Stimulated activated CD4-positive, alpha-beta T cell treated with anti-CD3 and anti-CD28 coated beads, TNF-alpha, amount 100 ng/mL, for 1 hour (primary cell): ENCODE results near the gene MAB21L4.

Experiments
- DNase-seq, 3 donors: peaks; one replicate each; pipeline ENCODE4 v3.0.0-alpha.2; 2020; ENCODE audit warnings: low read depth in 3 of 3, low spot score in 1 of 3

MAB21L4 gene

GRCh38 chr2:240895656-240896388, at the start of gene MAB21L4:
TSS of gene MAB21L4 (minus strand) at chr2:240896156. CDS start at chr2:240895997, 159 bp downstream.
- DNase-seq: no peak

DNA sequence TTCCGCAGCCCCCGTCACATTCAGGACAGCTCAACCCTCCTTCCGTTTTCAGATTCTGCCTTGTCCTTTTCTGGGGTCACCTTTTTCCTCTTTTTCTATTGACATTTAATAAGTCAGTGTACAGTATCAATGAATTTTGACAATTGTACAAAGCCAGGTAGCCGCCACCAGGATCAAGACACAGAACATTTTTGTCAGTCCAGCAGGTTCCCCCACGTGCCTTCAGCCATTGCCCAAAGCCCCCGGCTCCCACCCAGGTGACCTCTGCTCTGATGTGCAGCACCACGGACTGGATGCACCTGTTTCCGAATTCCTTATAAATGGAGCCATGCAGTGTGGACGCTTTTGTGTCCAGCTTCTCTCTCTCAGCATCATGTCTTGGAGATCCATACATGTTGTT, 40.1 kb upstream of the MAB21L4 start:
- no peak for DNase-seq

GRCh38 chr2:240935103-240935876, 39.3 kb upstream of the MAB21L4 start:
- no peak for DNase-seq

DNA sequence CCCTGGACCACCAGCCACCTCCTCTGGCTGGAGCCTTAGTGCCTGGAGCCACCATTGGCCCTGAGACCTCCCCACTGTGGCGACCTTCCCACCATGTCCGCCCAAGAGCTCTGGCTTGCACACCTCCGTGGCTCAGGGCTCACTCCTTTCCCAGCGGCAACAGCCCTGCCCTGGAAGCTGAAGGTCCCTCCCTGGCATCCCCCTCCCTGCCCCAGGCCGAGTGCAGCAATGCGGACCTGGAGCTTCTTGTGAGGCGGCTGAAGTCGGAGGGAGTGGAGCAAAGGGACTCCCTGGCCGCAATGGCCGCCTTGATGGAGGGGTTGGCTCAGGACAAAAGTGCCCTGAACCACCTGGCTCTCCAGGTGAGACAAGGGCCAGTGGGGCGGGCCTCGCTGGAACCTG, 38.7 kb upstream of the MAB21L4 start:
- no peak for DNase-seq

GRCh38 chr2:240933966-240934700, 38.2 kb upstream of the MAB21L4 start:
- DNase-seq: no peak

DNA sequence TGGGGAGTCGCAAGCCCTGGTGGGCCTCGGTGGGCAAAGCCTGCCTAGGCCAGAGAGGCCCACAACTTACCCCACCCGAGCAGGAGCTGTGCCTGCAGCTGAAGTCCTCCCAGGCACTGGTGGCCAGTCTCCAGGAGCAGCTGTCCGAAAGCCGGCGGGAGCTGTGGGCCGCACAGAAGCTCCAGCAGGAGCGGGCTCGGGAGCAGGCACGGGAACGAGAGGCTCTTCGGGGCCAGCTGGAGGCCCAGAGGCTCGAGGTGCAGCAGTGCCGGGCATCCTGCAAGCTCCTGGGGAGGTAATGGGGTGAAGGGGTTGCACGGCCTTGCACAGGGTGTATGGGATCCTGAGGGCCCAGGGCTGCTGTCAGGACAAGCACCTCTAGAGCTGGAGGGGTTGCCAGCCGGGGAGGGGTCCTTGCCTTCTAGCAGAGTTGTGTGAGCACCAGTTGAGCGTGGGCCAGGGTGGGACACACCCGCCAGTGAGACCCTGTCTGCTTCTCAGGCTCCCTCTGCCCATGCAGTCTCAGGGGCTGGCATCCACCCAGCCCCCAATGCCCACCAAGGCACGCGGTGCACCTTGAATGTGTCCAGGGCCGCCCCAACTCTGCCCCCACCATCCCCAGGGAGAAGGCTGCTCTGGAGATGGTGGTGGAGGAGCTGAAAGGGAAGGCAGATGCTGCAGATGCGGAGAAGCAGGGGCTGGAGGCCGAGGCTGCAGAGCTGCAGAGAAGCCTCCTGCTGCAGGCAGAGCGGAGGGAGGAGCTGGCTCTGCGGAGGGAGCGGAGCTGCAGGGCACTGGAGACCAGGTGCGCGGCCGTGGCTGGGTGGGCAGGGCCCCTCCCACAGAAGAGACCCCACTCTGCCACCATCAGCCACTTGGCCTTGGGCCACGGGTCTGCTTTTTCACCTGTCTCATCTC, 37.4 kb upstream of the MAB21L4 start:
- DNase-seq: no peak

DNA sequence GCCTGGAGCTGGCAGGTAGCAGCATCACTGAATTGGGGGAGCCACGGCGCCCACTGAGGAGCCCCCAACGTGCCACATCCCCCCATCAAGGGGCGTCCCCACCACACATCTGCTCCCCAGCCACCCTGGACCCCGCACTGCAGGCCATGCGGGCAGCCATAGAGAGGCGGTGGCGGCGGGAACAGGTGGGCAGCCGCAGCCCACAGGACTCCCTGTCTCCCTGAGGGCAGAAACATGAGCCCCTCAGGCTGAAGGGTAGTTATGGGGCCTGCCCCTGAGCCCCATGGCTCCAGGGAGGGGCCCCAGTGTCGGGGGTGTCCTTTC, 36.7 kb upstream of the MAB21L4 start:
- no peak for DNase-seq

DNA sequence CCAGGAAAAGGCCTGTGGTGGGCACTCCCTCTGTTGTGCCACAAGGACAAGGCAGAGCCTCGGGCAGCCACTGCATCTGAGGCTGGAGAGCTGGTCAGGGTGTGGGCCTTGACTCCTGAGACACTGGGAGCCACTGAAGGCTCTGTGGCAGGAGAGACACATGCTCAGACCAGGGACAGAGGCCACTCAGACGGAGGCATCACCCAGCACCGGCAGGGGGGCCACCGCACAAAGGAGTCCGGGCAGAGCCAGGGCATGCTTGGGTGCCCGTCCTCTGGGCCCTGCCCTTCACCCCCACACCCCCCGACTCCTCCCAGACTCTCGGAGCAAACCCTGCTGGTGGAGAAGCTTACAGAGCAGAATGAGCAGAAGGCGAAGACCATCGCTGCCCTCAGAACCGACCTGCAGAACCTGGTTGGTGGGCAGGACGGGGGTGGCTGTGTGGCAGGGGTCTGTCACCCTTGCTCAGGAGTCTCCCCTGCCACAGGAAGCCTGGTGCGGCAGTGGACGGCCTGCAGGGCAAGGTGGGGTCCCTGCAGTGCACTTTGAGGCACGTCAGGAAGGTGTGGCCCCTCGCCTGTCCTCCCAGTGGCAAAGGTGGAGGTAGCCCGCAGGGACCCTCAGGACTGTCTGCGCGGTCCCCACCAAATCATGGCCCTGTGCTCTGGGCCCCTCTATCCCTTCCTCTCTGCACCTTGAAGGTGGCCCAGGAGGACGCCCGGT, 36.2 kb upstream of the MAB21L4 start:
- DNase-seq: no peak

DNA sequence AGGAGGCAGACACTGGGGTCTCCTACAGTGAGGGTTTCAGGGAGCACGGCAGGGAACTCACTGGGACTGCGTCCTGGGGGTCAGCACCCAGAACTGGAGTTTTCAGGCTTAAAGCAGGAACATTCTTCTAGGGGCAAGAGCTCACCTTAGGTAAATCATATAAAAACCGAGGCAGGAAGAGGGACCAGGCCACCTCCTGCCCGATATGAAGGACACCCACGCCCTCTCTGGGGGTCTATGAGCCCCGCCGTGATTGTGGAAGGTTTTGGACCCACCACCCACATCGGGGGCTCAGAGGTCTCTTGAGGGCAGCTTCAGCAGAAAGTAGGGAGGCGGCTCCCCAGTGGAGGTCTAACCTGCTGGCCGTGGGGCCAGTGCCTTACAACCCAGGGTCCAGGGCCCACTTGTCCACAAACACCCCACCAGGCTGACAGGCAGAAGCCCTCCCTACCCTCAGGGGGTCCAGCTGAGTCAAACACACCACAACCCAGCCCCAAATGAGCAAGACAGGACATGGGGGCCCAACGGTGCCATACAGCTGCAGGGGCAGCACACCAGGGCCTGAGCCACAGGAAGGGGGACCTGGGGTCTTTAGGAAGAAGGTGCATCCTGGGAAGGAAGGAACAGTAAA, 35.5 kb upstream of the MAB21L4 start:
- no peak for DNase-seq

GRCh38 chr2:240930631-240931318, 34.8 kb upstream of the MAB21L4 start:
- DNase-seq: no peak

DNA sequence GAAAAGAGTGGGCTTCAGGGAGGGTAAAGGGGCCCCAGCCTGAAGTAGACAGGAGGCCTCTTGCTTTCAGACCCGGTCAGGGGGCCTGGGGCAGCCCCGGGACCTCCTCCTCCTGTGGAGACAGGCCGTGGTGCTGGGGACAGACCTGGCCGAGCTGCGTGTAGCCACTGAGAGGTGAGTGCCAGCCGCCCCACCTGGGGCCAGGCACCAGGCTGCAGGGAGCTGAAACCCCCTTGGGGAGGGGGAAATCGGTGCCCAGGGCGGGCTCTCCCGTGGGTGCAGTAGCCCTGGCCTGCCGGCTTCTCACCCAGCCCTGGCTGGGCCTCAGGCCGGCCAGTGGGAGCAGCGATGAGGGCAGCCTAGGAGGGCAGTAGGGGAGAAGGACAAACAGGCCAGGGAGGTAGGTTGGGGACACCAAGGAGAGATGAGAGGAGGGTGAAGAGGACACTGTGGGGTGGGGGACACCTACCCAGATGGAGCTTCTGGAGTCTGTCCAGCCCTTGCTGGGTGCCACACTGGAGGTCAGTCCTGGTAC, 34.2 kb upstream of the MAB21L4 start:
- no peak for DNase-seq

GRCh38 chr2:240929364-240930095, 33.6 kb upstream of the MAB21L4 start:
- DNase-seq: no peak

DNA sequence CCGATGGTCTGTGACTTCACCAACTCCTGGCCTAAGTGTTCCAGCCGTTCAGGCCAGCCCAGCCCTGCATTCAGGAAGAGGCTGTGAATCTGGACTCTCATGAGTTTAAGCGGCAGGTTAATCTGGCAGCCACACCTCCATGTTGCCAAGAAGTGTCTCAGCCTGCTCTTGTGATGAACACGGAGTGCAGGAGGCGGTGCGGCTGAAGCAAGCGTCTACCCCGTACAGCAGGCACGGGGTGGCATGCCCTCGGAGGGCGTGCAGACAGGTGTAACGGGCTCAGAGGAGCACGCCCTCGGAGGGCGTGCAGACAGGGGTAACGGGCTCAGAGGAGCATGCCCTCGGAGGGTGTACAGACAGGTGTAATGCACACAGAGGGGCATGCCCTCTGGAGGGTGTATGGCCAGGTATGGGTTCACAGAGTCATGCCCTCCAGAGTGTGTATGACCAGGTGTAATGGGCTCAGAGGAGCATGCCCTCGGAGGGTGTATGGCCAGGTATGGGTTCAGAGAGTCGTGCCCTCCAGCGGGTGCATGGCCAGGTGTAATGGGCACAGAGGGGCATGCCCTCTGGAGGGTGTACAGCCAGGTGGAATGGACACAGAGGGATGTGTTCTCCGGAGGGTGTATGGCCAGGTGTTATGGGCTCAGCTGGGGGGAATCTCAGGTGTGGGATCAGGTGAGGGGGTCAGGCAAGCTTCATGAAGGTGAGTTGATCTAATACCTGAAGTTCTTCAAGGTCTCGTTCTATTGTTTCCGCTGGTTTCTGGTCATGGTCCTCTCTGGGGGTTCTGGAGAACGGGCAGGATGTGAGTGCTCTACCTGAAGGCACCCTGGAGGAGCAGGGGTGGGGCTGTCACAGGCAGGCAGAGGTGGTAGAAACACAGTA, 32.8 kb upstream of the MAB21L4 start:
- no peak for DNase-seq

GRCh38 chr2:240927390-240927781, 31.4 kb upstream of the MAB21L4 start:
- DNase-seq: no peak

GRCh38 chr2:240926516-240927389, 30.8 kb upstream of the MAB21L4 start:
- no peak for DNase-seq
